Measurements from ENCODE around the gene CAMSAP2. TPM values are rescaled to one million over a fixed set of nuclear protein-coding genes. Genes with fewer than 3 reads are reported as not detected.

CAMSAP2 gene
- total RNA-seq, 4 donors from 2014 or later, result 26.5 to 47.4 (median 33.3) TPM

- Histone ChIP-seq H3K27ac (no peak overlapping the region), H3K27me3 (no peaks in the 10 kb centered on the region), H3K36me3 (peaks cover 19% of the 10 kb centered on the region), H3K4me1 (peaks cover 8% of the 10 kb centered on the region), H3K9me3 (no peaks in the 10 kb centered on the region), H3K4me3 (no peak overlapping the region)
- no peak for TF ChIP-seq EP300 (IDR thresholded peaks at IDR 0.05)
- TF ChIP-seq POLR2A (IDR thresholded peaks at IDR 0.05), result no peak
- TF ChIP-seq POLR2AphosphoS5 (IDR thresholded peaks at IDR 0.05), result no peak
- TF ChIP-seq CTCF (IDR thresholded peaks at IDR 0.05), result no peak
- DNase-seq (ENCODE audit: low spot score in 2 of 2), result no peak
Measured at GRCh38 chr1:200762089-200762488, 23.4 kb downstream of the CAMSAP2 start.

GRCh38 chr1:200767321-200767720 is 28.6 kb downstream of the CAMSAP2 start:
- H3K36me3 ChIP-seq, result peaks cover 21% of the 10 kb centered on the region
- no peaks in the 10 kb centered on the region for H3K27me3 ChIP-seq
- no peaks in the 10 kb centered on the region for H3K9me3 ChIP-seq
- H3K27ac ChIP-seq, result no peak overlapping the region
- no peaks in the 10 kb centered on the region for H3K4me1 ChIP-seq
- no peak for DNase-seq (ENCODE audit: low spot score in 2 of 2)
- H3K4me3 ChIP-seq, result no peak overlapping the region
- TF ChIP-seq CTCF (IDR thresholded peaks at IDR 0.05) (no peak), POLR2A (IDR thresholded peaks at IDR 0.05) (no peak), POLR2AphosphoS5 (IDR thresholded peaks at IDR 0.05) (no peak), EP300 (IDR thresholded peaks at IDR 0.05) (no peak)

GRCh38 chr1:200771625-200772555 is 33.2 kb downstream of the CAMSAP2 start:
- no peaks in the 10 kb centered on the region for H3K27me3 ChIP-seq
- H3K4me3 ChIP-seq, result no peak overlapping the region
- peaks cover 13% of the 10 kb centered on the region for H3K36me3 ChIP-seq
- DNase-seq (ENCODE audit: low spot score in 2 of 2), result no peak
- no peaks in the 10 kb centered on the region for H3K9me3 ChIP-seq
- TF ChIP-seq EP300 (IDR thresholded peaks at IDR 0.05) (no peak), POLR2A (IDR thresholded peaks at IDR 0.05) (no peak), CTCF (IDR thresholded peaks at IDR 0.05) (no peak), POLR2AphosphoS5 (IDR thresholded peaks at IDR 0.05) (no peak)
- peaks cover 15% of the 10 kb centered on the region for H3K4me1 ChIP-seq
- no peak overlapping the region for H3K27ac ChIP-seq
- WGBS, result 83% methylated on average over 5 of the region's 5 CpGs

- Histone ChIP-seq H3K36me3 (peaks cover 8% of the 10 kb centered on the region), H3K27me3 (no peaks in the 10 kb centered on the region), H3K4me1 (peaks cover 15% of the 10 kb centered on the region), H3K27ac (no peak overlapping the region), H3K9me3 (no peaks in the 10 kb centered on the region), H3K4me3 (no peak overlapping the region)
- DNase-seq (ENCODE audit: low spot score in 2 of 2), result no peak
- WGBS, result 45% methylated on average over 2 of the region's 2 CpGs
- no peak for TF ChIP-seq EP300 (IDR thresholded peaks at IDR 0.05)
- TF ChIP-seq POLR2A (IDR thresholded peaks at IDR 0.05), result no peak
Measured at GRCh38 chr1:200774311-200774710, 35.6 kb downstream of the CAMSAP2 start.

- Histone ChIP-seq H3K4me3 (no peak overlapping the region), H3K36me3 (peaks cover 4% of the 10 kb centered on the region), H3K27me3 (no peaks in the 10 kb centered on the region), H3K27ac (no peak overlapping the region), H3K9me3 (no peaks in the 10 kb centered on the region), H3K4me1 (peaks cover 15% of the 10 kb centered on the region)
- no peak for TF ChIP-seq POLR2A (IDR thresholded peaks at IDR 0.05)
- TF ChIP-seq CTCF (IDR thresholded peaks at IDR 0.05), result no peak
- TF ChIP-seq EP300 (IDR thresholded peaks at IDR 0.05), result no peak
- TF ChIP-seq POLR2AphosphoS5 (IDR thresholded peaks at IDR 0.05), result no peak
- DNase-seq (ENCODE audit: low spot score in 2 of 2), result no peak
- WGBS, result 86% methylated on average over 2 of the region's 2 CpGs
Measured at GRCh38 chr1:200774735-200775444, 36.2 kb downstream of the CAMSAP2 start.
